ENCODE data around the gene FEV.

- no peak for TF ChIP-seq CTCF (IDR thresholded peaks at IDR 0.05; ENCODE audit: low read depth, low read length)
- TF ChIP-seq POLR2A (IDR thresholded peaks at IDR 0.05; ENCODE audit: extremely low read depth, insufficient read length), result no peak
- TF ChIP-seq MYC (IDR thresholded peaks at IDR 0.05; ENCODE audit: low read depth, low read length), result no peak
Measured at GRCh38 chr2:218985021-218985324, at the start of gene FEV.
